Upper lobe of left lung (tissue), 4 donors: ENCODE results near the gene ZYG11B.

Experiments
- EP300 ChIP-seq, 4 donors: sonication (generic); formaldehyde crosslinking; IDR thresholded peaks; one replicate each; pipeline ENCODE4 v1.5.1; 2017; ENCODE audit warnings: antibody characterized with exemption in 4 of 4, control low read depth in 2 of 4
- POLR2A ChIP-seq, 4 donors: fragments of 450-650 bp; IDR thresholded peaks; one replicate each; pipeline ENCODE4 v1.5.1; 2016 to 2017; ENCODE audit warnings: antibody characterized with exemption in 4 of 4, mild to moderate bottlenecking in 2 of 4
- POLR2AphosphoS5 ChIP-seq, 2 donors: sonication (generic); formaldehyde crosslinking; IDR thresholded peaks; one replicate each; pipeline ENCODE4 v1.5.1; 2017; ENCODE audit warnings: antibody characterized with exemption in 2 of 2
- TF ChIP-seq, protein P1 (sequence below), 6 experiments: fragments of 450-650 bp in 4 of 6; fragments of 200-600 bp in 2 of 6; sonication (generic) in 2 of 6; IDR thresholded peaks; one replicate each; pipeline ENCODE4 v1.5.1; 2016 to 2019; ENCODE audit warnings: antibody characterized with exemption in 6 of 6

DNA sequence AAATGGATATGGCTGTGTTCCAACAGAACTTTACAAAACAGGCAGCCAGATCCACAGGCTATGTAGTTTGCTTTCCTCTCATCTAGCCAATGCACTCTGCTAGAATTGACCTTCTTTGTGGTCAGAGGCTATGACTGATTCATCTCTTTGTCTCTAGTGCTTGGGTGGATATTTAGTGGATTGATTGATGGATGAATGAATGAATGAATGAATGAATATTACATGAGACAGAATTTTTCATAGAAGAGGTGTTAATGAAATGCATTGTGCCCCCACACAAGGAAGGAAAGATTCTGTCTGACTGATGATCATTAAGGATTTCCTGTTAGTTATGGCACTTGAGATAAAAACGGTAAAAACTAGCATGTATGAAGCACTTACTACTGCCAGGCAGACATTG is 65.8 kb downstream of the ZYG11B start:
- TF ChIP-seq, protein P1, sequence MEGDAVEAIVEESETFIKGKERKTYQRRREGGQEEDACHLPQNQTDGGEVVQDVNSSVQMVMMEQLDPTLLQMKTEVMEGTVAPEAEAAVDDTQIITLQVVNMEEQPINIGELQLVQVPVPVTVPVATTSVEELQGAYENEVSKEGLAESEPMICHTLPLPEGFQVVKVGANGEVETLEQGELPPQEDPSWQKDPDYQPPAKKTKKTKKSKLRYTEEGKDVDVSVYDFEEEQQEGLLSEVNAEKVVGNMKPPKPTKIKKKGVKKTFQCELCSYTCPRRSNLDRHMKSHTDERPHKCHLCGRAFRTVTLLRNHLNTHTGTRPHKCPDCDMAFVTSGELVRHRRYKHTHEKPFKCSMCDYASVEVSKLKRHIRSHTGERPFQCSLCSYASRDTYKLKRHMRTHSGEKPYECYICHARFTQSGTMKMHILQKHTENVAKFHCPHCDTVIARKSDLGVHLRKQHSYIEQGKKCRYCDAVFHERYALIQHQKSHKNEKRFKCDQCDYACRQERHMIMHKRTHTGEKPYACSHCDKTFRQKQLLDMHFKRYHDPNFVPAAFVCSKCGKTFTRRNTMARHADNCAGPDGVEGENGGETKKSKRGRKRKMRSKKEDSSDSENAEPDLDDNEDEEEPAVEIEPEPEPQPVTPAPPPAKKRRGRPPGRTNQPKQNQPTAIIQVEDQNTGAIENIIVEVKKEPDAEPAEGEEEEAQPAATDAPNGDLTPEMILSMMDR (IDR thresholded peaks at IDR 0.05), result no peak
- no peak for TF ChIP-seq POLR2A (IDR thresholded peaks at IDR 0.05)
- TF ChIP-seq POLR2AphosphoS5 (IDR thresholded peaks at IDR 0.05), result no peak
- no peak for TF ChIP-seq EP300 (IDR thresholded peaks at IDR 0.05)
